Fibroblast of the aortic adventitia (primary cell): Measurements from ENCODE around the gene GTF2F2. TPM values are rescaled to one million over a fixed set of nuclear protein-coding genes. Genes with fewer than 3 reads are reported as not detected.
A peak's percentile ranks its signal among the peaks of the same experiment; 100 is the strongest.
"Not testable (repeated sequence)": the region's sequence is repeated elsewhere in the genome, so short reads cannot be mapped to it uniquely, and the experiment has no call there.

Experiments
- DNase-seq: peaks from one replicate; pipeline ENCODE4 v3.0.0-alpha.2; 2010; ENCODE audit warnings: low read depth
- H3K4me3 ChIP-seq: 2 replicates; pipeline ENCODE4 v1.5.1; 2011; ENCODE audit warnings: low read depth, mild to moderate bottlenecking, control low read depth, low read length, moderate library complexity
- CTCF ChIP-seq: IDR thresholded peaks from 2 replicates; pipeline ENCODE4 v1.5.1; 2011; ENCODE audit warnings: mild to moderate bottlenecking, low read length, control low read depth, inconsistent platforms; ENCODE audit not compliant: insufficient read depth
- total RNA-seq: library from RNA; depleted of rRNA; stranded (reverse); fragments of >200 nt; gene quantifications from 2 replicates; pipeline ENCODE4 v1.2.3, GENCODE V29; 2012; ENCODE audit warnings: low replicate concordance

The GTF2F2 gene
- total RNA-seq, 1 donor = 19.0 TPM

GRCh38 chr13:45242070-45242469 is 121.8 kb downstream of the GTF2F2 start:
- H3K4me3 ChIP-seq = no peak overlapping the region
- peak; percentile 64 for DNase-seq
- no peak for TF ChIP-seq CTCF

- no peak for DNase-seq
- no peak overlapping the region for H3K4me3 ChIP-seq
- TF ChIP-seq CTCF = no peak
These were observed 122.2 kb downstream of the GTF2F2 start for GRCh38 chr13:45242524-45242923.

- no peak for TF ChIP-seq CTCF
- H3K4me3 ChIP-seq = no peak overlapping the region
- no peak for DNase-seq
These were observed 122.8 kb downstream of the GTF2F2 start for GRCh38 chr13:45243077-45243476.

GRCh38 chr13:45244736-45245135 is 124.4 kb downstream of the GTF2F2 start:
- not testable (repeated sequence) for H3K4me3 ChIP-seq, DNase-seq

GRCh38 chr13:45249662-45250061 is 129.4 kb downstream of the GTF2F2 start:
- TF ChIP-seq CTCF = no peak

GRCh38 chr13:45254396-45254795 is 134.1 kb downstream of the GTF2F2 start:
- H3K4me3 ChIP-seq = no peak overlapping the region
- DNase-seq = no peak

More at GRCh38 chr13:45249662-45250061, 129.4 kb downstream of the GTF2F2 start:
- DNase-seq = no peak
- H3K4me3 ChIP-seq = no peak overlapping the region

GRCh38 chr13:45255247-45255987 is 135.1 kb downstream of the GTF2F2 start:
- no peak for DNase-seq
- H3K4me3 ChIP-seq = no peak overlapping the region
- no peak for TF ChIP-seq CTCF

More at GRCh38 chr13:45254396-45254795, 134.1 kb downstream of the GTF2F2 start:
- TF ChIP-seq CTCF = no peak
